ENCODE results near the gene PPM1M.
"Not testable (repeated sequence)": the region's sequence is repeated elsewhere in the genome, so short reads cannot be mapped to it uniquely, and the experiment has no call there.

PPM1M gene

DNA sequence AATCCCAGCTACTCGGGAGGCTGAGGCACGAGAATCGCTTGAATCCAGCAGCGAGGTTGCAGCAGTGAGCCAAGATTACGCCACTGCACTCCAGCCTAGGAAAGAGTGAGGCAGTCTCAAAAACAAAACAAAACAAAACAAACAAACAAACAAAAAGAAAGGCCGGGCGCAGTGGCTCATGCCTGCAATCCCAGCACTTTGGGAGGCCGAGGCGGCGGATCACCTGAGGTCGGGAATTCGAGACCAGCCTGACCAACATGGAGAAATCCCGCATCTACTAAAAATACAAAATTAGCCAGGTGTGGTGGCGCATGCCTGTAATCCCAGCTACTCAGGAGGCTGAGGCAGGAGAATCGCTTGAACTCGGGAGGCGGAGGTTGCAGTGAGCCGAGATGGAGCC lies 29.2 kb downstream of the PPM1M start:
- DNase-seq, result not testable (repeated sequence)

- DNase-seq, result peak in 44 of 51 donors; percentile 9 to 87 (median 58)
Observed at GRCh38 chr3:52277071-52277964, 31.8 kb downstream of the PPM1M start.

DNA sequence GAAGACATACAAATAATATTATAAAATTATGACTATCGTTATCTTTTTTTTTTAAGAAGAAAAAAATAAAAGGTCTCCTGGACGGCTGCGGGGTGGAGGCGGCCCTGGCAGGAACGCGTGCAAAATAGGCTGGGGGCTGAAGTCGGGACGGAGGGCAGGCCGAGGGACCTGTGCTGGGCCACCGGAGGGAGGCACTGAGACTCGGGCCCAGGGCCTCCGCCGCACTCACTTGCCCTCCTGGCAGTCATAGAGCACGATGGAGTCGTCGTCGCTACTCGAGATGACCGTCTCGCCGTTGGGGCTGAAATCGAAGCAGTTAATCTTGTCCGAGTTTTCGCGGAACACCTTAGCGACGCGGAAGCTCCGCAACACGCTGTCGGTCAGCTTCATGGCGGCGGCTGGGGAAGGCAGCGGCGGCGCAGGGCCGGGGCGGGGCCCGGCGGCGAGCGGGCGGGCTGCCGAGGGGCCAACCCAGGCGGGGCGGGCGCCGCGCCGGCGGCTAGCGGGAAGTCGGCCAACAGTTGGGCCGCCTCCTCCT lies 32.5 kb downstream of the PPM1M start:
- peak in 19 of 51 donors; percentile 39 to 90 (median 70) for DNase-seq

DNA sequence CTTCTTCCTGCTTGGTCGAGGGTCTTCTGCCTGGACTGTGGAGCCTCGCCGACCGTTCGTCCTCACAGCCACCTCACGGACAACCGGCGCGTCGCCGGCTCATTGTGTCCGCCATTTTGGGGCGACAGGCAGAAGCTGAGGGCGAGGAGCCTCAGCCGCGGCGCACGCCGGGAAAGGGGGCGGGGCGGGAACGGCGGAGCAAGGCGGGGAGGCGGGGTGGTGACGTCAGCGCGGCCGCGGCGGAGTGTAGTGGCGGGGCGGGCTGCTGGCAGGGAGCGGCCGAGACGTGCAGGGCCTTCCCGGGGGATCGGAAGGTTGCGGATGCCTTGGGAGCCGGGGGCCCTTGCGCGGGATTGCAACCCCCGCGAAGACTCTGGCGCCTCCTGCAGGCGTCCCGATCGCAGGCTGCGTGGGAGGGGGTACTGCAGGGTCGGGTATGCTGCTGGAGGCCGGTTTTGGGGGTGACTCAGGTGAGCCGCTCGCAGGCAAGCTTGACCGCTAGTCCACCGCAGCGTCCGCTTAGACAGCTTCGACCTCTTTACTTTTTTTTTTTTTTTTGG lies 33.0 kb downstream of the PPM1M start, which contains the start of gene WDR82:
Gene WDR82, minus strand, starts transcription at position 140 of the 560 bp plus-strand sequence. CDS start 288 bp downstream, outside the sequence.
- DNase-seq, result peak; percentile 67 to 99 (median 94)

DNA sequence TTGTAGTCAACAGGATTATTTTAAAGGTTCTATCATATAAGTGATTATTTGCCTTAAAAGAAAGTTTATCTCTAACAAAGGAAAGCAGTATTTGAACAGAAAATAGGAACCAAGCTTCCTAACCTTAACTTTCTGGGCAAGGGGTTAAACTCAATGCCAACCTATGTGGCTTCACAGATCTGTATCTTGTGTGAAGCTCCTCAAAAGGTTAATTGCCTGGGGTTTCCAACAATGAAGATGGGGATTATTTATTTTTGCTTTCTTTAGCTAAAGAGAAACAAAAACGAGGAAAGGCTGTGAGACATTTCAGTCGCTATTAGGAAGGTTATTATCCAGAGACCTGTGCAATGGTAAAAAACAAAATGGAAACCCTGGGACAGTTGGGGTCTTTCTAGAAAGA lies 34.0 kb downstream of the PPM1M start:
- DNase-seq, result peak in 1 of 51 donors; percentile 50

- peak in 2 of 51 donors; percentile 13 to 50 for DNase-seq
Observed at GRCh38 chr3:52280050-52280461, 34.5 kb downstream of the PPM1M start.

GRCh38 chr3:52281981-52282801 lies 36.6 kb downstream of the PPM1M start:
- DNase-seq, result no peak

DNA sequence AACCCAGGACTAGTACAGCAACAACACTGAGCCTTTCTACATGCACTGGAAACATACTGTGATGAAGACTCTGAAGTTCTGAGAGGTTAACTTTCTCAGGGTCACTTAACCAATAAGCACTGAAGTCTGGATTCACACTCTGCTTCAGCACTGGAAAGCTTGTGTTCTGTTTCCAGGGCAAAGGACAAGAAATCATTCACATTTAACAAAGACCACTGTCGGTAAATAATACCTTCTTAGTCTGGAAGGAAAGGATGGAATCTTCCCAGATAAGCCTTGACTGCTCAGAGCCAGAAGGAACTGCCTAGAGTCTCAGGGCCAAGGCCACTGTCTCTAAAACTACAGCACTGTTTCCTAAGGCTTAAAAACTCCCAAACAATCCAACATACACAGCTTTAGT lies 37.7 kb downstream of the PPM1M start:
- DNase-seq, result no peak

- not testable (repeated sequence) for DNase-seq
Observed at GRCh38 chr3:52284051-52284450, 38.5 kb downstream of the PPM1M start.

DNA sequence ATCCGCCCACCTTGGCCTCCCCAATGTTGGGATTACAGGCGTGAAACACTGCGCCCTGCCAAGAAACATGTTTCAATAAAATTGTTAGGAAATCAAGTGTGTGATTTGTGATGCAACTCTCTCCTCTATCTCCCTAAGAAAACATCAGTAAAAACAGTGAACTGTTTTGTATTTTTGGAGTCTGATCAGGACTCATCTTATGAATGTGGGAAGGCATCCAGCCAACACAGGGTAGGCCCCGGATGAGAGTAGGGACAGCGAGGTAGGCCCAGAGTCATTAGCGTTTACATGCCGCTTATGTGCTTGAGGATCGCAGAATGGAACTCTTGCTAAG lies 41.2 kb downstream of the PPM1M start:
- DNase-seq, result no peak

GRCh38 chr3:52288674-52289073 lies 43.1 kb downstream of the PPM1M start:
- no peak for DNase-seq

GRCh38 chr3:52289338-52289746 lies 43.8 kb downstream of the PPM1M start:
- DNase-seq, result no peak

DNA sequence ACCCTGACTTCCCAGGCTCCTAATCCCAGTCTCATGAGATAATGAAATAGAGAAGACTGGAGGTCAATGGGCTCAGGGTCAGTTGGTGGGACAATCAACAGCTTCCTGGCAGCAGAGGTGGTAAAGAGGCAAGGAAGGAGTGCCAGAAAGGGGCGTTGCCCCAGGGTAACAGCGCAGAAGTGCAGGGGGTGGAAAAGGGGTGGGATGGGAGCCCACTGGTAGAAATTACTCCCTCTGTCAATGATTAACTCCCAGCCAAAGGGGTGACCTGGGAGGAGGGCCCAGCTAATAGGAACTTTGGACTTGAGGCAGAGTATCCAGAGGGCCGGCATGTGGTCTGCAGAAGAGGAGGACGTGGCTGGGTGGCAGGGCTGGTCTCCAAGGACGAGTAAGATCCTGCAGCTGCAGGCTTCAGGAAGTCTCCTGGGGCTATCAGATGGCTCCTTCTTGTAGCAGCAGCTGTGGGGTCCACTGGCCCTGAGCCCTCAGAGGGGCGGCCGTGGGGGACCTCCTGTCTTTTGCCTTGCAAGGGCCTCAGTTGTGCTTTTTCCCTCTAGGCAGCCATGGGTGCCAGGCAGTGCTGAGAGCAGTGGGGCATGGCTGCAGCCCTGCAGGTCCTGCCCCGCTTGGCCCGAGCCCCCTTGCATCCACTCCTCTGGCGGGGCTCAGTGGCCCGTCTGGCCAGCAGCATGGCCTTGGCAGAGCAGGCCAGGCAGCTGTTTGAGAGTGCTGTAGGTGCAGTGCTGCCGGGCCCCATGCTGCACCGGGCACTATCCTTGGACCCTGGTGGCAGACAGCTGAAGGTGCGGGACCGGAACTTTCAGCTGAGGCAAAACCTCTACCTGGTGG lies 44.4 kb downstream of the PPM1M start:
- no peak for DNase-seq

- no peak for DNase-seq
Observed at GRCh38 chr3:52290596-52291507, 45.3 kb downstream of the PPM1M start.

GRCh38 chr3:52291508-52292181 lies 46.1 kb downstream of the PPM1M start:
- DNase-seq, result peak in 6 of 51 donors; percentile 10 to 25 (median 12)

DNA sequence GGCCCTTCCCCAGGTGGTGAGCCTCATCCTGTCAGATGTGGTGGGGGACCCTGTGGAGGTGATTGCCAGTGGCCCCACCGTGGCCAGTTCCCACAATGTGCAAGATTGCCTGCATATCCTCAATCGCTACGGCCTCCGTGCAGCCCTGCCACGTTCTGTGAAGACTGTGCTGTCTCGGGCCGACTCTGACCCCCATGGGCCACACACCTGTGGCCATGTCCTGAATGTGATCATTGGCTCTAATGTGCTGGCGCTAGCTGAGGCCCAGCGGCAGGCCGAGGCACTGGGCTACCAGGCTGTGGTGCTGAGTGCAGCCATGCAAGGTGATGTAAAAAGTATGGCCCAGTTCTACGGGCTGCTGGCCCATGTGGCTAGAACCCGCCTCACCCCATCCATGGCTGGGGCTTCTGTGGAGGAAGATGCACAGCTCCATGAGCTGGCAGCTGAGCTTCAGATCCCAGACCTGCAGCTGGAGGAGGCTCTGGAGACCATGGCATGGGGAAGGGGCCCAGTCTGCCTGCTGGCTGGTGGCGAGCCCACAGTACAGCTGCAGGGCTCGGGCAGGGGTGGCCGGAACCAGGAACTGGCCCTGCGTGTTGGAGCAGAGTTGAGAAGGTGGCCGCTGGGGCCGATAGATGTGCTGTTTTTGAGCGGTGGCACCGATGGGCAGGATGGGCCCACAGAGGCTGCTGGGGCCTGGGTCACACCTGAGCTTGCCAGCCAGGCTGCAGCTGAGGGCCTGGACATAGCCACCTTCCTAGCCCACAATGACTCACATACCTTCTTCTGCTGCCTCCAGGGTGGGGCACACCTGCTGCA lies 46.9 kb downstream of the PPM1M start:
- DNase-seq, result no peak

- DNase-seq, result no peak
Observed at GRCh38 chr3:52293491-52294319, 48.1 kb downstream of the PPM1M start.
